Measurements from ENCODE around the gene ZNF512B. TPM values are rescaled to one million over a fixed set of nuclear protein-coding genes. Genes with fewer than 3 reads are reported as not detected.
"Not testable (repeated sequence)": the region's sequence is repeated elsewhere in the genome, so short reads cannot be mapped to it uniquely, and the experiment has no call there.

Gene ZNF512B
- total RNA-seq, 1 donor from 2014 or later, result 7.1 TPM

- DNase-seq (ENCODE audit: low read depth in 2 of 2), result no peak
Measured at GRCh38 chr20:63932606-63933160, 37.0 kb downstream of the ZNF512B start.

DNA sequence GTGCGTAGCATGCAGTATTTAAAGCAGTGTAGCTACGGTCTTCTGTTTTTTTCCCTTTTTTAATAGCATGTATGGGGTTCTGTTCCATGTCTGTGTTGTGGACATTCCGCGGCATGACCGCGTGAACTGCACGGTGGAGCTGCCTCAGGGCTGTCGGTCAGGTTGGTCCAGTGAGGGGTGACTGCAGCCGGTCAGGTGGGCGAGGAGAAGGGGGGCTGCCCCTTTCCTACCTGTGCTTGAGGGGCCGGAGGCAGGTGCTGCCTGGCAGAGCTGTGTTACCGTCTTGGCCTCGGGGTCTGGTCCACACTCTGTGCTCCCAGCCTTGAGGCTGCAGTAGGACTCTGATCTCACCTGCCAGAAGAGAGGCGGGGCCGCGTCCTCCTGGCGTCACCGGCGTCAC is 38.0 kb downstream of the ZNF512B start:
- DNase-seq (ENCODE audit: low read depth in 2 of 2), result no peak

GRCh38 chr20:63930971-63931553 is 38.7 kb downstream of the ZNF512B start:
- no peak for DNase-seq (ENCODE audit: low read depth in 2 of 2)

GRCh38 chr20:63929473-63929883 is 40.3 kb downstream of the ZNF512B start:
- DNase-seq (ENCODE audit: low read depth in 2 of 2), result not testable (repeated sequence)

DNA sequence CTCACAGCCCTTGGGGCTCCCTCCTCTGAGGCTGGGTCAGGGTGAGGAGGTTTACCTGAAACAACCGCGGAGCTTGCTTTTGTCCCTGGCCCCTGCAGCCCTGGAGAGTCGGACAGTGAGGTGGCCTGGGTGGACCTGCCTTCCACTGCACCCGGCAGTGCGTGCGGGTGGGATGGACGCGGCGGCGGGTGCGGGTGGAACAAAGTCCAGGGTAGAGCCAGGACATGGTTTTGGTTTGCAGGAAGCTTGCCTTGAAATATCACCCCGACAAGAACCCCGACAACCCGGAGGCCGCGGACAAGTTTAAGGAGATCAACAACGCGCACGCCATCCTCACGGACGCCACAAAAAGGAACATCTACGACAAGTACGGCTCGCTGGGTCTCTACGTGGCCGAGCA is 40.7 kb downstream of the ZNF512B start:
- no peak for DNase-seq (ENCODE audit: low read depth in 2 of 2)

DNA sequence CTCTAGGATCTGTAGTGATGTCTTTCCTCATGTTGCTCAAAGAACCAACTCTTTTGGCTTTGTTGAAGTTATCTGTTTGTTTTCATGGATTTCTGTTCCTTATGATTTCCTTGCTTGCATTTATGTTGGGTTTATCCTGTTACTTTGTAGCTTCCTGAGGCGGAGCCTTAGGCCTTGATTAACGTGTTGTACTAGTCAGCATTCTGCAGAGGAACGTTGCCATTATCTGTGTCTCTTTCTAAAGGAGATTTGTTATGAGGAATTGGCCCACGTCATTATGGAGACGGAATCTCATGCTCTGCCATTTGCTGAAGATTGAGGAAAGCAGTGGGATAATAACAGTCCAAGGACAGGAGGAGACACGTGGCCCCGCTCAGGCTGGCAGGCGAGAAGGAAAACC is 43.4 kb downstream of the ZNF512B start:
- DNase-seq (ENCODE audit: low read depth in 2 of 2), result no peak

DNA sequence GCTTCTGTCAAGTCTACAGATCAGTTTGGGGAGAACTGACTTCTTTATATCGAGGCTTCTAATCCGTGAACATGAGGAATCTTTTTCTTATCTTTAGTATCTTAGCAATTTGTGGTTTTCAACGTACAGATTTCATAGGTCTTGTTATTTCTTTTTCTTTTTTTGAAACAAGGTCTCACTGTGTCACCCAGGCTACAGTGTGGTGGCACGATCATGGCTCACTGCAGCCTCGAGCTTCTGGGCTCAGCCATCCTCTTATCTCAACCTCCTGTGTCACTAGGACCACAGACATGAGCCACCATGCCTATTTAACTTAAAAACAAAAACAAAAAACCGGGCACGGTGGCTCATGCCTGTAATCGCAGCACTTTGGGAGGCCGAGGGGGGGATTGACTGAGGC is 45.5 kb downstream of the ZNF512B start:
- DNase-seq (ENCODE audit: low read depth in 2 of 2), result no peak

GRCh38 chr20:63923651-63924050 is 46.1 kb downstream of the ZNF512B start:
- no peak for DNase-seq (ENCODE audit: low read depth in 2 of 2)

- DNase-seq (ENCODE audit: low read depth in 2 of 2), result no peak
Measured at GRCh38 chr20:63920226-63920625, 49.5 kb downstream of the ZNF512B start.

- no peak for DNase-seq (ENCODE audit: low read depth in 2 of 2)
Measured at GRCh38 chr20:63919130-63919529, 50.6 kb downstream of the ZNF512B start.

DNA sequence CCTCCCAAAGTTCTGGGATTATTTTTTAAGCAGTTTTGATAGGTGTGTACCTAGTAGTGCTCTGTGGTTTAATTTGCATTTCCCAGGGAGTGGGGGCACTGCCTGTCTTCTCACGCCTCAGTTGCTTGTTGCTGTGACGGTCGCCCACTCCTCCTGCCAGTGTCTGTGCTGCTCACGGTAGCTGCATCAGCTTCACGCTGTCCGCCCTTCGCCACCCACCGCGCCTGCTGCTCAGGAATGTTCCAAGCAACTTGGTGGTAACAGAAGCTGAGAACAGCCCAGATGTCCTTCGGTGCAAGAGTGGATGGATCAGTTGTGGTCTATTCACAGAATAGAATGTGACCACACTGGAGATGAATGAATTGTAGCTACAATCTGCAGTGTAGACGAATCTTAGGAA is 51.9 kb downstream of the ZNF512B start:
- DNase-seq (ENCODE audit: low read depth in 2 of 2), result no peak

- not testable (repeated sequence) for DNase-seq (ENCODE audit: low read depth in 2 of 2)
Measured at GRCh38 chr20:63916371-63916939, 53.3 kb downstream of the ZNF512B start.

DNA sequence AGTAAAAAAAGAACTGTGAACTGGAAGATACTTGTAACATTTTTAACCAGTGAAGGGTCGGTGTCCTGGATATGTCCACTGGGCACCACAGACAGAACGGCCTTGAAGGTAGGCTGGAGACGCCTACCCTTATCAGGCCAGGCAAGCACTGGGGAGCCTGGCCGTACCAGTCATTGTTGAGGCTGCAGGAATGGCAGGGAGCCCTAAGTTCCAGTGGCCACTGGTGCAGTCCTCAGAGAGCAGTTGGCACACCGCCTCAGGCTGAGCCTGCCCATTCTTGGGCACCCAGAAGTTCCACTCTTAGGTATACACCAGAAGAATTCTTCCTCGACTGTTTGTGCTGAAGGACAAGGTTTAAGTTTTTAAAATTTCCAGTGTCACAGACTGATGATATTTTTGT is 54.3 kb downstream of the ZNF512B start:
- DNase-seq (ENCODE audit: low read depth in 2 of 2), result no peak

GRCh38 chr20:63913768-63914167 is 56.0 kb downstream of the ZNF512B start:
- DNase-seq (ENCODE audit: low read depth in 2 of 2), result no peak

DNA sequence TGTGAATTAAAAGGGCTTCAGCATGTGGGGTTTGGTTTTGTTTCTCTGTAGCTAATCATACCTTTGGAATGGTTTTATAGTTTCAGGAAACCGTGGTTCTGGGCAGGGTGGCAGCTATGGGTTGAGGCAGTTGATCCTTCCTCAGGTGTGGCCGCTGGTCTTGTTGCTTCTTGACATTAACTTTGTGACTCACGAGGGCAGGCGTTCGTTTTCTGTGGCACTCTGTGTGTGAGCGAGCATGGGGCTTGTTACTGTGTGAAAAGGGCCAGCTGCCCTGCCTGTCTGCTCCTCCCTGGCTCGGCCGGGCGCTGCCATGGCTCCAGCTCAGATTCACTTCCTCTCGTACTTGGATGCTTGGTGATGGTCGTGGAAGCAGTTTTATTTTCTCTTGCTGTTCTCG is 58.6 kb downstream of the ZNF512B start:
- DNase-seq (ENCODE audit: low read depth in 2 of 2), result peak in 1 of 2 donors; percentile 35

DNA sequence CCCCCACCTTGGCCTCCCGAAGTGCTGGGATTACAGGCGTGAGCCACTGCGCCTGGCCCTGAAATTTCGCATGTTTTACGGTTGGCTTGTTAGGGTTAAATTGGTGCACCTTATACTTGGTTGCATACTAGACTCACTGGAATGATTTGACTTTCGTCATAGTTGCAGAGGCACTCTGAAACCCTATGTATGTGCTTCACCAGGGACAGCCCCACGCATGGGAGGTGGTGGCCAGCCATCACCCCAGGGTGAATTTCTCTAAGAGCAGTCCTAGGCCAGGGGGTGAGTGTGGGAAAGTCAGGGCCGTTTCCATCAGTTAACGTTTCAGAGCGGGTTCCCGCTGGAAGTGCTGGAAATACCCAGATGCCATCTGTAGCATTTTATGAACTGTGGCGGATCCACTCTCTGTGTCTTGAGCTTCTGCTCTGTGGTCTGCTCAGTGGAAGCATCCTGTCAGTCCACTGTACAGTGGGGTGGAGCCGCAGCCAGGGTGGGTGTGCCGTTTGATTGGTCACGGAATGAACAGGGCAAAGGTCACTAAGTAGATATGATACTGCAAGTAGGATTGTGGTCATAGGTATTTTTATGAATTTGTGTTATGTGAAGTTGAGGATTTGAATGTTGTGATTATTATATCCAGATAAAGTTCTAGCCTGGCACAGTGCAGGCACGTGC is 61.6 kb downstream of the ZNF512B start:
- peak in 1 of 2 donors; percentile 22 for DNase-seq (ENCODE audit: low read depth in 2 of 2)

Other genes with a start within 250 kb of the ZNF512B start
- 0.87 and 1.4 TPM in 2 replicates for gene LIME1, start 233.3 kb downstream of the ZNF512B start, total RNA-seq
- 6.3 and 6.5 TPM in 2 replicates for gene SLC2A4RG, start 230.2 kb downstream of the ZNF512B start, total RNA-seq
- gene ZBTB46, start 138.7 kb downstream of the ZNF512B start, total RNA-seq, result 37.7 and 46.4 TPM in 2 replicates
- not detected in 2 replicates for gene ABHD16B, start 108.4 kb downstream of the ZNF512B start, total RNA-seq
- gene TPD52L2, start 104.7 kb downstream of the ZNF512B start, total RNA-seq, result 96.3 and 113 TPM in 2 replicates
- 58.4 and 68.5 TPM in 2 replicates for gene DNAJC5, start 74.8 kb downstream of the ZNF512B start, total RNA-seq
- gene UCKL1, start 13.5 kb downstream of the ZNF512B start, total RNA-seq, result 25.5 and 29.6 TPM in 2 replicates
- 3.1 and 3.2 TPM in 2 replicates for gene SAMD10, start 9.7 kb upstream of the ZNF512B start, total RNA-seq
- 38.8 and 54.8 TPM in 2 replicates for gene PRPF6, start 11.2 kb upstream of the ZNF512B start, total RNA-seq
- gene C20orf204, start 66.3 kb upstream of the ZNF512B start, total RNA-seq, result 4.8 and 6.9 TPM in 2 replicates
- 23.8 and 29.6 TPM in 2 replicates for gene SOX18, start 79.7 kb upstream of the ZNF512B start, total RNA-seq
- gene TCEA2, start 93.3 kb upstream of the ZNF512B start, total RNA-seq, result 25.5 and 30.6 TPM in 2 replicates
- gene RGS19, start 109.6 kb upstream of the ZNF512B start, total RNA-seq, result 12.6 and 18.7 TPM in 2 replicates
- 1.7 and 3.0 TPM in 2 replicates for gene OPRL1, start 110.2 kb upstream of the ZNF512B start, total RNA-seq
- 0.20 and 0.22 TPM in 2 replicates for gene LKAAEAR1, start 114.5 kb upstream of the ZNF512B start, total RNA-seq
- not detected in 2 replicates for gene NPBWR2, start 137.6 kb upstream of the ZNF512B start, total RNA-seq
- gene MYT1, start 194.5 kb upstream of the ZNF512B start, total RNA-seq, result under 0.01 TPM in 1 of 2 replicates, not detected in the other

Measured in lung microvascular endothelial cell (primary cell).